Activated CD4-positive, alpha-beta T cell treated with anti-CD3 and anti-CD28 coated beads for 36 hours (primary cell): Measurements from ENCODE around the gene TMEM61. TPM values are rescaled to one million over a fixed set of nuclear protein-coding genes. Genes with fewer than 3 reads are reported as not detected.
"Not testable (repeated sequence)": the region's sequence is repeated elsewhere in the genome, so short reads cannot be mapped to it uniquely, and the experiment has no call there.

Source experiments
- ATAC-seq: fragments of 200-7000 bp; cut with Tn5 transposase; one replicate; pipeline ENCODE4 v1.10.0; 2021; ENCODE audit warnings: mild to moderate bottlenecking, moderate library complexity
- CTCF ChIA-PET: fragments of 350-600 bp; sonication (Branson Sonifier 250); formaldehyde crosslinking; loops from one replicate; lab custom pipeline; 2021; ENCODE audit warnings: antibody characterized with exemption; lab: Charles Lee
- POLR2A ChIA-PET: fragments of 350-600 bp; sonication (Branson Sonifier 250); formaldehyde crosslinking; loops from one replicate; lab custom pipeline; 2021; ENCODE audit warnings: antibody characterized with exemption, inconsistent platforms; lab: Charles Lee
- DNase-seq: peaks from one replicate; pipeline ENCODE4 v3.0.0-alpha.2; 2020
- H3K27ac Mint-ChIP-seq: one replicate; pipeline ENCODE4 v1.8.0; 2021; ENCODE audit warnings: mixed read lengths
- H3K27me3 Mint-ChIP-seq: one replicate; pipeline ENCODE4 v1.8.0; 2021; ENCODE audit warnings: mixed read lengths
- H3K36me3 Mint-ChIP-seq: one replicate; pipeline ENCODE4 v1.8.0; 2021; ENCODE audit warnings: low read depth, mixed read lengths
- H3K4me1 Mint-ChIP-seq: one replicate; pipeline ENCODE4 v1.8.0; 2021; ENCODE audit warnings: mixed read lengths
- H3K4me3 Mint-ChIP-seq: one replicate; pipeline ENCODE4 v1.8.0; 2021; ENCODE audit warnings: mild to moderate bottlenecking, moderate library complexity, mixed read lengths
- H3K9me3 Mint-ChIP-seq: one replicate; pipeline ENCODE4 v1.8.0; 2021; ENCODE audit warnings: low read depth, mixed read lengths
- intact Hi-C, 2 experiments: fragments of 100-400 bp; cut with DNase I in 1 of 2; cut with micrococcal nuclease in 1 of 2; formaldehyde crosslinking; loops; one replicate each; pipeline versions ENCODE4 v1.14.2 to v1.15.1; 2022 to 2024; cut with DNase I, micrococcal nuclease
- total RNA-seq, 2 experiments: library from RNA; stranded (reverse); gene quantifications; one replicate each; pipeline ENCODE4 v1.2.3, GENCODE V29; 2021

The TMEM61 gene
- total RNA-seq, 2 experiments from 2014 or later, result not detected

DNA sequence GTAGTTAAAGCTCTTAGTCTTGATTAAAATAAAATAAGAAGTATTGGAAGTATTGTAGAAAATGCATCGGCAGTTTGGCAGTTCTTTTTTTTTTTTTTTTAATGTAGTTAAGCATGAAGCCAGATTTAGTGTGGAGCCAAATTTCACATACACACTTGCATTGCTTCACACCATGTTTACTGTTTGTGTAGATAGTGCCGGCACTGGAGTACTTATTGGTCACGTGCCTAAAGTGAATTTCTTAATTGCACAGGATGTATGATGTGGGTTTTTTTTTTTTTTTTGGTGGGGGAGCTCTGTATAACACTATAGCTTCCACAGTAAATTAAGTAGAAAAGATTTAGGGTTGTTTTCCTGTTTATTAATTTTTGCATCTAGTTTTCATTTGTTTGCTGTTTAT lies 21.2 kb upstream of the TMEM61 start:
- H3K36me3 Mint-ChIP-seq, result no peaks in the 10 kb centered on the region
- CTCF ChIA-PET, result interaction anchor here (1.6 to 7.5 kb wide), 3 partner anchors 10 to 63 kb away, joined by 3 to 40 read pairs (median 7); no protein-coding TSS in a partner anchor
- POLR2A ChIA-PET, result no interaction called here
- ATAC-seq (no peak), DNase-seq (no peak)
- intact Hi-C loops, result no loop called here
- H3K27me3 Mint-ChIP-seq, result peaks cover 7% of the 10 kb centered on the region
- no peaks in the 10 kb centered on the region for H3K4me1 Mint-ChIP-seq
- peaks cover 9% of the 10 kb centered on the region for H3K9me3 Mint-ChIP-seq
- H3K4me3 Mint-ChIP-seq, result no peak overlapping the region
- no peak overlapping the region for H3K27ac Mint-ChIP-seq

DNA sequence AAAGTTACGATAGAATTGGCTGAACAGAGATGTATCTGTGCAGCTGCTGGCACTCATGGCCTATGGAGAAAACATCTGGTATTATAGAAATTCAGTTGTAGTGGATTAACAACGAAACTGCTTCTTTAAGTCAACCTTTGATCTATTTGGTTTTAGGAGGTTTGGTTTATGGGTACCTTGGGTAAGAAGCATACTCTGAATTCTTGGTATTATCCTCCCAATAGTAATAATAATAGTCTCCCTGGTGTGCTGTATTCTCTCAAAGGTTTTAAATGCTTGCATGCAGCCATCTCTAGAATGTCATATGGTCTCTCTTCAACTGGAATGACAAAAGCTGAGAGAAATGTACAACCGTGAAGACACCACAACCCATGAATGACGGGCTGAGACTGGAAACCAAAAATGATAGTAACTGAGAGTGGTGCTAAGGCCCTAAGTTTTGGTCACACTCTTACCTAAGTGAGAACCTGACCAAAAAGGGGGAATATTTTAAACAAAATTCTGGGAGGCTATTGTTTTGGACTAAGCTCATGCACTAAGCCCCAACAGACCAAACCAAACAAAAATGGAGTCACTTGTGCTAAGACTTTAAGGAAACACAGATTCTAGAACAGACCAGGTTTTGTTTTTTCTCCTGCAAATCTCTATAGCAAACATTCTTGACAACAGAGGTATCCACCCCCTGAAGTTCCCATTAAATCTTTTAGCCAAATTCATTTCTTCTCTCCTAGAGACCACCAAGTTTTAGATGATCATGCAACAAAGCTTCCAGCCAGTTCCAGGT lies 17.6 kb upstream of the TMEM61 start:
- H3K4me3 Mint-ChIP-seq, result no peak overlapping the region
- ChIA-PET POLR2A (no interaction called here), CTCF (interaction anchor here (1.1 to 7.5 kb wide), 5 partner anchors 14 to 60 kb away, joined by 3 to 40 read pairs (median 4); no protein-coding TSS in a partner anchor)
- peaks cover 7% of the 10 kb centered on the region for H3K27me3 Mint-ChIP-seq
- peaks cover 4% of the 10 kb centered on the region for H3K4me1 Mint-ChIP-seq
- no peak for DNase-seq
- peaks cover 3% of the 10 kb centered on the region for H3K9me3 Mint-ChIP-seq
- intact Hi-C loops, result no loop called here
- no peaks in the 10 kb centered on the region for H3K36me3 Mint-ChIP-seq
- ATAC-seq, result no peak
- H3K27ac Mint-ChIP-seq, result no peak overlapping the region

DNA sequence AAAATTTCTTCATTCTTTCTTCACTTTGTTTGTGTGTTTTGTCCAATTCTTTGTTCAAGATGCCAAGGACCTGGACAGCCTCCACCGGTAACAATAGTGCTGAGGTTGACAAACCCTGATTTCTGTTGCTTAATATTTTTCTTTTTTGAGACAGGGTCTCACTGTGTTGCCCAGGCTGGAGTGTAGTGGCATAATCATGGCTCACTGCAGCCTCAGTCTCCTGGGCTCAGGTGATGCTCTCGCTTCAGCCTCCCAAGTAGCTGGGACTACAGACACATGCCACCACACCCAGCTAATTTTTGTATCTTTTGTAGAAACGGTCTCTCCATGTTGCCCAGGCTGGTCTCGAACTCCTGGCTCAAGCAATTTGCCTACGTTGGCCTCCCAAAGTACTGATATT lies 16.6 kb upstream of the TMEM61 start:
- intact Hi-C loops, POLR2A ChIA-PET, ATAC-seq, DNase-seq, H3K27ac Mint-ChIP-seq, H3K36me3 Mint-ChIP-seq, H3K4me3 Mint-ChIP-seq, H3K9me3 Mint-ChIP-seq, H3K27me3 Mint-ChIP-seq, H3K4me1 Mint-ChIP-seq: not testable (repeated sequence)
- CTCF ChIA-PET, result interaction anchor here (1.4 to 1.5 kb wide), 3 partner anchors 13 to 33 kb away, joined by 3 to 6 read pairs (median 4); no protein-coding TSS in a partner anchor

DNA sequence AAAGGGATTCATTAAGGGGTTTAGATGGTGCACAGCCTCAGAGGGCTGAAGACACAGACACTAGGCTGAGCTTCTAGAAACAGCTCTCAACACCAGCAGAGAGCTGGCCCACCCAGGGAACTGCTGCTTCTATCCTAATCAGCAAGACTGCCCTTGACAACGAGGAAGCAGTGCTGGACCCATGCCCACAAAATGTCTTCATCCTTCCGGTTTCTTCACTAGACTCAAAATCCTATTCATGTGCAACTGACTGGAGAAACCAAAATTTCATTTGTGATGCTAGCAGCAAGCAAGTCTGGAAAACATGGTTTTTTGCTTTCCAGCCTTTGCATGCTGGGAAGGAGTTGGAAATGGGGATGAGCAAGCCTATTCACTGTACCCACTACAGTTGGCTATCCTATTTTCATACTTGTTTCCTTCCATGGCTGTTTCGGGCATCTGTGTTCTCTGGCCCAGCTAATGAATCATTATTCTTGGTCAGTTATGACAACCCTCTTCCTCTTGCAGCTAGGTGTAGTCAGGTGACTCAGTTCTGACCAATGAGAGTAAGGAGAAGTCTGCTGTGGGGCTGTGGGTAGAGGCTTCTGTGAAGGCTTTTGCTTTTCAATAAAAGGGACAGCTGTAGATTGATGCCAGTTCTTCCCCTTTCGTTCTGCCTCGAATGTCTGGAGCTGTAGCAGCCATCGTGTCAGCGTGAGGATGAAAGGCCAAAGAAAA lies 14.6 kb upstream of the TMEM61 start:
- Mint-ChIP-seq H3K4me3 (no peak overlapping the region), H3K4me1 (peaks cover 4% of the 10 kb centered on the region), H3K9me3 (no peaks in the 10 kb centered on the region), H3K27ac (no peak overlapping the region), H3K27me3 (peaks cover 15% of the 10 kb centered on the region), H3K36me3 (no peaks in the 10 kb centered on the region)
- intact Hi-C loops, result no loop called here
- ChIA-PET POLR2A (no interaction called here), CTCF (interaction anchor here (0.6 to 2.0 kb wide), 6 partner anchors 17 to 705 kb away, joined by 3 to 11 read pairs (median 4); no protein-coding TSS in a partner anchor)
- ATAC-seq, result peak; percentile 65
- no peak for DNase-seq

DNA sequence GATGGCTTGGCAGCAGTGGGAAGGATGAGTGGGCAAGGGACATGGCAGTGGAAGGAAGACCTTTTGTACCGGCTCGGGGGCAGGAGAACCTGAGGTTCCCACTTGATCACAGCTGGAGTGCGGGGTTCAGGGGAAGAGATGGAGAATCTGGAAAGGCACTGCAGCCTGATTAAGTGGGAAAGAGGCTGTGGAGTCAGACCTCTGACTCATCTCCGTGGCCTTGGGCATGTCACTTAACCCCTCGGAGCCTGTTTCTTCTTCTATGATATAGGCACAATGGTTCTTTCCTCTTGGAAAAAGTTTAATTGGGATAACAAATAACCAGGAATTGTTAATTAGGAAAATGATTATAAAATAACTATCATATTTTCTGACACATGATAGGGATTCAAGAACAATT lies 13.1 kb upstream of the TMEM61 start:
- intact Hi-C loops, result no loop called here
- H3K9me3 Mint-ChIP-seq, result no peaks in the 10 kb centered on the region

DNA sequence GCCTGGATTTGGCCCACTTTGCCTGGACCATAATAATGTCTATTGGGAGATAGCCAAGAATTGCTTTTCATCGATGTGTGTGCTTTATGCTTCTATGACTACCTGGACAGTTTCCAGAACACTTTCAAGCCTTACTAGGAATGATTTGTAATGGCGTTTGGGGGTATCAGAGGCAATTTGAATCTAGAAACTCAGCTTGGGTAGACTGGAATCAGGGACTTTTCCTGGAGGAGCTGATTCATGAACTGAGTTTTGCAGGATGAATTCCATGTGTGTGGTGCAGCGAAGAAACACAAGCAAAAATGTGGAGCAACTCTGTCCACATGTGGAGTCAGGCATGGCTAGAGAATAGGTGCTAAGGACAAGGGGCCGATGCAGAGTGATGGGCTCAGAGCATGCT lies 11.9 kb upstream of the TMEM61 start:
- CTCF ChIA-PET, result interaction anchor here (1.3 to 1.5 kb wide), 2 partner anchors 10 to 18 kb away, joined by 3 to 4 read pairs; no protein-coding TSS in a partner anchor

More for the DNA sequence above, 13.1 kb upstream of the TMEM61 start:
- H3K36me3 Mint-ChIP-seq, result no peaks in the 10 kb centered on the region
- H3K4me3 Mint-ChIP-seq, result no peak overlapping the region
- peaks cover 11% of the 10 kb centered on the region for H3K4me1 Mint-ChIP-seq
- ChIA-PET CTCF (no interaction called here), POLR2A (no interaction called here)
- H3K27ac Mint-ChIP-seq, result no peak overlapping the region
- ATAC-seq, result no peak
- DNase-seq, result no peak
- peaks cover 21% of the 10 kb centered on the region for H3K27me3 Mint-ChIP-seq

DNA sequence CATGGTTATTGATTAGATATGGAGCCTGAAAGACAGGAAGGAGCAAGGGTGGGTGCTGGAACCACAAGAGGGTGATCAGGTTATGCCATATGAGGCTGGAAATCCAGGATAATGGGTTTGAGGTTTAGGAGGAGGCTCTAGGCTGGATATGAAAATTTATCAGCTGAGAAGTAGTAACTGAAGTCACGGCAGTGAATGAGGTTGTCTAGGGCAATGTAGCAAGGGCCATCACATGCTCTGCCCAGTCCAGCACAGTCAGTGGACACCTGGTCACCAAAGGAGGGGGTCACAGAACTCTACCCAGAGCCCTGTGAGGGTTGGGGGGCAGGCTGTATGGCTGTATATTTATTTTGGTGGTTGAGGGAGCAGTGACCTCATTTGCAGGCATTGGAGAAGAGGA lies 10.5 kb upstream of the TMEM61 start:
- peaks cover 11% of the 10 kb centered on the region for H3K4me1 Mint-ChIP-seq
- no peaks in the 10 kb centered on the region for H3K9me3 Mint-ChIP-seq
- H3K27ac Mint-ChIP-seq, result no peak overlapping the region
- no peak for DNase-seq
- H3K4me3 Mint-ChIP-seq, result no peak overlapping the region
- POLR2A ChIA-PET, result no interaction called here
- intact Hi-C loops, result no loop called here
- H3K27me3 Mint-ChIP-seq, result peaks cover 35% of the 10 kb centered on the region
- no peaks in the 10 kb centered on the region for H3K36me3 Mint-ChIP-seq
- ATAC-seq, result no peak
- CTCF ChIA-PET, result interaction anchor here (1.5 kb wide), 1 partner anchor 11 kb away, joined by 3 read pairs; no protein-coding TSS in a partner anchor

More for the DNA sequence above, 11.9 kb upstream of the TMEM61 start:
- POLR2A ChIA-PET, result no interaction called here
- DNase-seq (no peak), ATAC-seq (no peak)
- intact Hi-C loops, result no loop called here
- H3K36me3 Mint-ChIP-seq, result no peaks in the 10 kb centered on the region
- H3K4me3 Mint-ChIP-seq, result no peak overlapping the region
- H3K27me3 Mint-ChIP-seq, result peaks cover 31% of the 10 kb centered on the region
- no peak overlapping the region for H3K27ac Mint-ChIP-seq
- no peaks in the 10 kb centered on the region for H3K9me3 Mint-ChIP-seq
- peaks cover 11% of the 10 kb centered on the region for H3K4me1 Mint-ChIP-seq

DNA sequence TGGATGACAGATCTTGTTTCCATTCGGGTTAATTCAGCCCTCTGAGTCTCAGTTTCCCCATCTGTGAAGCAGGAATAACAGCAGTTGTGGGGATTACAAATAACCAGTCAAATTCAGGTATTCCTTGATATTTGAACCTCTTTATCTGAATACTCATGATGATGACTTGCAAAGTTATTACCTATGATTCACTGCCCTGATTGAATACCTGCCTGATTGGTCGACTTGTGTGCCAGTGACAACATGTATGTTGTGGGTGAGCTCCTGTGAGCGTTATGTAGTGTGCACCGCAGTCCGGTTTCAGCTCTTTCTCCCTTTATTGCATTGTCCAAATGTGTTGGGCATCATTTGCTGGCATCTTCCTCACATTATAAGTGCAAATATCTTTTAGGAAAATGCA lies 9.5 kb upstream of the TMEM61 start:
- ChIA-PET CTCF (interaction anchor here (0.7 to 1.0 kb wide), 3 partner anchors 10 to 24 kb away, joined by 3 read pairs; no protein-coding TSS in a partner anchor), POLR2A (no interaction called here)
- Mint-ChIP-seq H3K36me3 (no peaks in the 10 kb centered on the region), H3K9me3 (no peaks in the 10 kb centered on the region), H3K4me1 (peaks cover 10% of the 10 kb centered on the region), H3K27ac (no peak overlapping the region), H3K27me3 (peaks cover 39% of the 10 kb centered on the region), H3K4me3 (no peak overlapping the region)
- DNase-seq (no peak), ATAC-seq (no peak)
- intact Hi-C loops, result no loop called here

DNA sequence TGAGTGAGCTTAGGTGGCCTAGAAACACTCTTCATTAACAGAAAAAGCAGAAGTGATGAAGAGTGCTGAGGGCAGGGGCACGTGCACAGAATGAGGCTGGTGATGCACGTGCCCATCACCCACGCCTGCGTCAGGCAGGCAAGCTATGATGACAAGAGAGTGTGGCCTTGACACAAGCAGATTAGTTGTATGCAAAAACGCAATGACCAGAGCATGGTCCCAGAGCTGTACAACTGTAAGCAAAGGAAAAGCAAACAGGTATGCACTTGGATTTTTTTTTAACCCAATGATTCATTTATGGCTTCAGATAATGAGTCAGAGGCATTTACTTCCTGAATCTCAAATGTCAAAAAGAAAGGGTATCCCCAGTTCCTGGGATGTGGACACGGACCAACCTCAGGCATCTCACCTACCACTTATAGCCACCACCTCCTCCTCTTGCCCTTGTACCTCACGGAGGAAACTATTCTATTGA lies 9.1 kb upstream of the TMEM61 start:
- H3K27ac Mint-ChIP-seq, result no peak overlapping the region
- POLR2A ChIA-PET, result no interaction called here
- H3K36me3 Mint-ChIP-seq, result no peaks in the 10 kb centered on the region
- ATAC-seq (peak; percentile 66), DNase-seq (no peak)
- H3K27me3 Mint-ChIP-seq, result peaks cover 39% of the 10 kb centered on the region
- peaks cover 7% of the 10 kb centered on the region for H3K4me1 Mint-ChIP-seq
- intact Hi-C loops, result no loop called here
- no peak overlapping the region for H3K4me3 Mint-ChIP-seq
- H3K9me3 Mint-ChIP-seq, result no peaks in the 10 kb centered on the region
- CTCF ChIA-PET, result interaction anchor here (0.7 to 1.0 kb wide), 4 partner anchors 11 to 26 kb away, joined by 3 read pairs; no protein-coding TSS in a partner anchor

DNA sequence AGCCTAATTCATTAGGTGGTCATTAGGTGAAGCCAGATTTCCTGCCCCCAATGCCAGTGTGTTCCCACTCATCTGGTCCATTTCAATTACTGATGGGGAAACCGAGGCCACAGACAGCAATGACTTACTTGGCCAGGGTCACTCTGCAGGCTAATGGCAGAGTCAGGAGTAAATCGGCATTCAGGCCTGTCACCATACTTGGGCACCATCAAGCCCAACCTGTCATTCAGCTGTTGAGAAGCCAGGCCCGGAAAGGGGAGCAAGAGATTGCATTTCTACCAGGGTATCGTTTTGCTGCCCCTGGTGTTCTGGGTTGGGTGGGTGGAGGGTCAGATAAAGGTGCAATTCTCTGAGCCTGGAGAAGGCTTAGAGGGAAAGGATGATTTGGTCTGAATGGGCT lies 8.0 kb upstream of the TMEM61 start:
- ATAC-seq (no peak), DNase-seq (no peak)
- Mint-ChIP-seq H3K9me3 (no peaks in the 10 kb centered on the region), H3K36me3 (no peaks in the 10 kb centered on the region), H3K4me1 (peaks cover 7% of the 10 kb centered on the region), H3K27me3 (peaks cover 34% of the 10 kb centered on the region), H3K27ac (no peak overlapping the region), H3K4me3 (no peak overlapping the region)
- POLR2A ChIA-PET, result no interaction called here
- CTCF ChIA-PET, result interaction anchor here (0.9 to 1.0 kb wide), 2 partner anchors 16 to 27 kb away, joined by 3 read pairs; no protein-coding TSS in a partner anchor
- intact Hi-C loops, result no loop called here

DNA sequence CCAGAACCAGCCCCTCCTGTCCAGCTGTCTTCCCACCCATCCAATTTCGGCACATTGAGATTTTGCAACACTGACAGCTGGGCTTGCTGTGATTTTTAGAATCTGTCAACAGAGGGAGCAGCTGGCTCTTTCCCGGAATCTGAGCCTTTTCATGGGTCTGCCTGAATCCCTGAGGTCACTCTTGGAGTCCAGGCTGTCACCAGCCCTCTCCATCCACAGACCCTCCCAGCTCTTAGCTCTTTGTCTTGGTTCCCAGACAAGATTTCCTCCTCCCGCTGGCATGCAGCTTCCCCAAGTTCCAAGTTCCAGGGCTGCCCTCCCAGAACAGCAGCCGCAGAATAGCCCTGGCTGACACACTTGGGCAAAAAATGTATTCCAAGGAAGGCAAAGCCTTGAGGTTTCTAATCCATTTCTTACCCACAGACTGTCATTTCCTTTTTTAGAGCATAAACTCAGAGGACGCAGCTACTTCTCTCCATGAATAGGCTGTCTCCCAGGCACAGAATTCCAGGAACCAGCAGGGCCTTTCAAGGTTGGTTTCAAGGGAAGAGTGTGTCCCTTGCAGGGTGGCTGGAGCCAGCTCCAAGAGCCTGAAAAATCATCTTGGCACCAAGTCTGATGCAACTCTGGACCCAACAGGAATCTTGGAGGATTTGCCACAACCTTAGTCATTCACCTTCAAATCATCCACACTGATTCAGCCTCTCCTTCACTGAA lies 7.1 kb upstream of the TMEM61 start:
- Mint-ChIP-seq H3K9me3 (no peaks in the 10 kb centered on the region), H3K4me1 (peaks cover 7% of the 10 kb centered on the region), H3K36me3 (no peaks in the 10 kb centered on the region), H3K27me3 (peaks cover 38% of the 10 kb centered on the region), H3K27ac (no peak overlapping the region), H3K4me3 (no peak overlapping the region)
- ATAC-seq (no peak), DNase-seq (no peak)
- ChIA-PET CTCF (interaction anchor here (0.8 to 2.1 kb wide), 3 partner anchors 15 to 28 kb away, joined by 3 to 6 read pairs (median 3); no protein-coding TSS in a partner anchor), POLR2A (no interaction called here)
- intact Hi-C loops, result no loop called here
